GM19372 (cell line): ENCODE results near the gene PYROXD2.

ENCODE experiments used
- ATAC-seq: cut with Tn5 transposase; IDR thresholded peaks from one replicate; pipeline ENCODE4 v1.9.1; 2021; ENCODE audit warnings: mild to moderate bottlenecking, low read depth, moderate library complexity; ENCODE audit not compliant: unreplicated experiment

PYROXD2 gene

DNA sequence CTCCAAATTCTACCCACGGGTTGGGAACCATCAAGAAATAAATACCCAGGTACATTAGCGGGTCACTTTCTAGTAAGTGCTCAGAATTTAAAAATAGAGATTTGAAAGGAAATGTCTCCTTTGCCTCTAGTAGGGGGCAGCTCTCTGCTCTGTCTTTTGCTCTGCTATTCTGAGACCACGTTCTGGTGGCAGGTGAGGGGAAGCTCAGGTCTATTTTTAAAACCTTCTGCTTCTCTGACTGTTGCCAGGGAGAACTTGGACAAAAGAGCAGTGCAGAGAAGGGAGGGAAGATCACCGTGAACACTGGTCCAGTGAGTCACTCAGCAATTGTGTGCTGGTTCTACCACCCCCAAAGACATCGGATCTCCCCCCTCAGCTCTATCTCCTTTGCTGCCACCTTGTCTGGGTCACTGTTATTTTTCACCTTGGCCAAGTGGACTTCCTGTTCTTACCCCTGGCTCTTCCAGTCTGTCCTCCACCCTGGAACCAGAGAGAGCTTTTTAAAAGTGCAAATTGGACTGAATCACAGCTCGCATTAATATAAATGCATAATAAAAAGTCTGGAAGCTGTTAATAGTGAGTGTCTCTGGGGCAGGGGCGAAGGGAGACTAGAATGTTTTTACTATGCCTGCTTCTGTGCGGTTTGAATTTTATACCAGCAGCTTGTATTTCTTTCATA, 74.6 kb downstream of the PYROXD2 start:
- peak; percentile 36 for ATAC-seq

GRCh38 chr10:98339799-98340198, 75.2 kb downstream of the PYROXD2 start:
- peak; percentile 79 for ATAC-seq

- no peak for ATAC-seq
Measured at GRCh38 chr10:98338896-98339295, 76.1 kb downstream of the PYROXD2 start.

GRCh38 chr10:98338318-98338717, 76.7 kb downstream of the PYROXD2 start:
- no peak for ATAC-seq

- no peak for ATAC-seq
Measured at GRCh38 chr10:98337484-98337883, 77.5 kb downstream of the PYROXD2 start.
